ENCODE measurements around the gene PRDM16.
A peak's percentile ranks its signal among the peaks of the same experiment; 100 is the strongest.

Gene PRDM16

GRCh38 chr1:3321559-3322449, 252.8 kb downstream of the PRDM16 start (continued):
- TF ChIP-seq KLF17 (tag by site-specific recombination; IDR thresholded peaks at IDR 0.05), result 0 out of 2 replicates have a peak, but pooled peaks have one; percentile 13
- no peak for TF ChIP-seq MEIS1 (CRISPR knock-in tag; IDR thresholded peaks at IDR 0.05; ENCODE audit: borderline replicate concordance)
- peak; percentile 40 for TF ChIP-seq ZBTB26 (tag by site-specific recombination; optimal IDR thresholded peaks at IDR 0.05)
- TF ChIP-seq ZNF785 (tag by site-specific recombination; IDR thresholded peaks at IDR 0.05), result peak; percentile 61; the same call in 1 of the 2 replicates
- TF ChIP-seq ZNF596 (tag by site-specific recombination; IDR thresholded peaks at IDR 0.05), result 0 out of 2 replicates have a peak, but pooled peaks have one; percentile 48
- TF ChIP-seq ZNF488 (tag by site-specific recombination; IDR thresholded peaks at IDR 0.05), result 0 out of 2 replicates have a peak, but pooled peaks have one; percentile 69
- TF ChIP-seq ZNF148 (tag by site-specific recombination; IDR thresholded peaks at IDR 0.05; ENCODE audit: borderline replicate concordance), result no peak
- peak; percentile 50 for TF ChIP-seq ZNF585B (tag by site-specific recombination; IDR thresholded peaks at IDR 0.05)
- TF ChIP-seq ZNF530 (tag by site-specific recombination; IDR thresholded peaks at IDR 0.05; ENCODE audit: low read depth), result no peak
- no peak for TF ChIP-seq REPIN1 (tag by site-specific recombination; IDR thresholded peaks at IDR 0.05; ENCODE audit: low read depth)
- TF ChIP-seq IKZF3 (tag by site-specific recombination; IDR thresholded peaks at IDR 0.05), result peak; percentile 88
- TF ChIP-seq ZBTB11 (tag by site-specific recombination; conservative IDR thresholded peaks at IDR 0.05; ENCODE audit: low read depth), result peak; percentile 76
- no peak for TF ChIP-seq ZNF48 (tag by site-specific recombination; IDR thresholded peaks at IDR 0.05)
- peak; percentile 91 for TF ChIP-seq ZBTB6 (tag by site-specific recombination; IDR thresholded peaks at IDR 0.05)
- TF ChIP-seq ZNF449 (tag by site-specific recombination; IDR thresholded peaks at IDR 0.05), result no peak
- peak; percentile 99 for TF ChIP-seq ZFHX2 (tag by site-specific recombination; conservative IDR thresholded peaks at IDR 0.05)
- TF ChIP-seq ZBTB8A (tag by site-specific recombination; IDR thresholded peaks at IDR 0.05), result peak; percentile 63; the same call in 1 of the 2 replicates
- TF ChIP-seq ZNF548 (tag by site-specific recombination; IDR thresholded peaks at IDR 0.05), result no peak
- no peak for TF ChIP-seq ZNF223 (tag by site-specific recombination; IDR thresholded peaks at IDR 0.05)
- peak; percentile 96 for TF ChIP-seq ZNF18 (tag by site-specific recombination; IDR thresholded peaks at IDR 0.05)
- peak; percentile 51; the same call in 1 of the 2 replicates for TF ChIP-seq ZNF843 (tag by site-specific recombination; IDR thresholded peaks at IDR 0.05)
- no peak for TF ChIP-seq ZNF114 (tag by site-specific recombination; IDR thresholded peaks at IDR 0.05)
- TF ChIP-seq ZNF704 (tag by site-specific recombination; IDR thresholded peaks at IDR 0.05), result no peak
